ENCODE measurements around the gene EML1.
A peak's percentile ranks its signal among the peaks of the same experiment; 100 is the strongest.

EML1 gene, protein sequence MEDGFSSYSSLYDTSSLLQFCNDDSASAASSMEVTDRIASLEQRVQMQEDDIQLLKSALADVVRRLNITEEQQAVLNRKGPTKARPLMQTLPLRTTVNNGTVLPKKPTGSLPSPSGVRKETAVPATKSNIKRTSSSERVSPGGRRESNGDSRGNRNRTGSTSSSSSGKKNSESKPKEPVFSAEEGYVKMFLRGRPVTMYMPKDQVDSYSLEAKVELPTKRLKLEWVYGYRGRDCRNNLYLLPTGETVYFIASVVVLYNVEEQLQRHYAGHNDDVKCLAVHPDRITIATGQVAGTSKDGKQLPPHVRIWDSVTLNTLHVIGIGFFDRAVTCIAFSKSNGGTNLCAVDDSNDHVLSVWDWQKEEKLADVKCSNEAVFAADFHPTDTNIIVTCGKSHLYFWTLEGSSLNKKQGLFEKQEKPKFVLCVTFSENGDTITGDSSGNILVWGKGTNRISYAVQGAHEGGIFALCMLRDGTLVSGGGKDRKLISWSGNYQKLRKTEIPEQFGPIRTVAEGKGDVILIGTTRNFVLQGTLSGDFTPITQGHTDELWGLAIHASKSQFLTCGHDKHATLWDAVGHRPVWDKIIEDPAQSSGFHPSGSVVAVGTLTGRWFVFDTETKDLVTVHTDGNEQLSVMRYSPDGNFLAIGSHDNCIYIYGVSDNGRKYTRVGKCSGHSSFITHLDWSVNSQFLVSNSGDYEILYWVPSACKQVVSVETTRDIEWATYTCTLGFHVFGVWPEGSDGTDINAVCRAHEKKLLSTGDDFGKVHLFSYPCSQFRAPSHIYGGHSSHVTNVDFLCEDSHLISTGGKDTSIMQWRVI

DNA sequence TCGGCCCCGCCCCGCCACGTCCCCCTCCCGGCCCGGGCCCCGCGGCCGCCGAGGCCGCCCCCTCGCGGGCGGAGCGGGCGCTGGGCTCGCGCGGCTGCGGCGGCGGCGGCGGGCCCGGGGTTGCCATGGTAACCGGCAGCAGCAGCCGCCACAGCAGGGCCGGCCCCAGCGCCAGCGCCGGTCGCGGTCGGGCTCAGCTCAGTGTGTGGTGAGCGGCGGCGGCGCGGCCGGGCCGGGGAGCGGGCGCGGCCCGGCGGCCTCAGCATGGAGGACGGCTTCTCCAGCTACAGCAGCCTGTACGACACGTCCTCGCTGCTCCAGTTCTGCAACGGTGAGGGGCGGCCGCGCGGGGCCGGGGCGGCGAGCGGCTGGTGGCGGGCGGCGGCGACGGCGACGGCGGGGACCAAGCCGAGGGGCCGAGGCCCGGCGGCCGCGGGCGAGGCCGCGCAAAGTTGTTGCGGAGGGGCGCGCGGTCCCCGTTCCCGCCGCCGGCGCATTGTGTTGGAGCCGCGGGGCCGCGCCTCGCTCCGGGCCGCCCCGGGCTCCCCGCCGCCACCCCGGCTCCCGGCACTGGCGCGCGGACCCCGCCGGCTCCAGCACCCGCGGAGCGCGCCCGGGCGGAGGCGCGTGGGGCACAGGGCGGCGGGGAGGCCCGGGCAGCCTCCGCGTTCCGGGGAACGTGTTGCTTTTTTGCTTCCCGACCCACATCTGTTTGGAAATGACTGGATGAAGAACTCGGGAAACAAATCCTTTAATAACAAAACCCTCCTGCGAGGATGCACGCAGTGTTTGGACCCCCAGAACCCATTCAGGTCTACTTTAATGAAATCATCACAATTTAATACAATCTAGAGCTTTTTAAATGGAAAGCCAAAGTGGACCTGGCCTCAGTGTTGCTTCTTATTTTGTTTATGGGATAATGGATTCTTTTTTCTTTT is at the start of gene EML1:
Gene EML1 (plus strand): TSS at position 201 of the 938 bp plus-strand sequence. CDS start 64 bp downstream, at position 265.
- peak; percentile 26 for DNase-seq

DNA sequence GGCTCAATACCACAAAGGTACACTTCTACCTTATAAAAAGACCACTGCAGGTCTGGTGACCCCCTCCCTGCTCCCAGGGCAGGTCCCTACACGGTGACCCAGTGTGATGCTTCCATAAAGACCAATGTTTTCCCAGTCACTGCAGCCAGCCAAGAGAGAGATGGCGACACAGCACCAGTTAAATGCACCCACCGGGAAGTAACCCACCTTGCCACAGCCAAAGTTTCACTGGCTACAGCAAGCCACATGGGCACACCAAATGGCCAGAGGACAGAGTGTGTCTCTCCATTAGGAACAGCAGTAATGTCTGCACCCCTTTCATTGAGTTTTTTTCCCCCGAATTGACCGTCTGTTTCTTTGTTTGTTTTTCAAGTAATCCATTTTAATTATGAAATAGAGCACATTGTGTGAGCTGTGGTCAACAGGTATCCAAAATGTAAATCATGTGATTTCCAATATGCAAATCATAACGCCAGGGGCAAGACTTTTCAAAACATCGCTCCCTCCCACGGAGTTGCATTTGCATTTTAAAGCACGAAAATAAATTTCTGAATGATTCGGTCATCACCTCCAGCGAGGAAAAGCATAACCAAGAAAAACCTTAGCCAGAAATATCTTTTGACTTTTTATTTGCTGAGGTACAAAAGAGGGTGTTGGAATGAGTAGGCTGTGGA is 48.9 kb upstream of the EML1 start:
- DNase-seq = no peak

DNA sequence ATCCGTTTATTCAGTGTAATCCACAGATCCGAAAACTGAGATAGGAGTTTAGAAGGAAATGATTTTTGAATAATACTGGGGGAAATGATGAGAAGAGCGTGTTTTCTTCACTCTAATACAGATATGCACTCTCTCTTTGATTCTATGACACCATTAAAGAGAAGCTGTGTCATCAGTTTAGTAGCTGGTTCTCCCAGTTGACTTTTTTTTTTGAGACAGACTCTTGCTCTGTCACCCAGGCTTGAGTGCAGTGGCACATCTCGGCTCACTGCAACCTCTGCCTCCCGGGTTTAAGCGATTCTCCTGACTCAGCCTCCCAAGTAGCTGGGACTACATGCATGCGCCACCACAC is 48.4 kb upstream of the EML1 start:
- no peak for DNase-seq

DNA sequence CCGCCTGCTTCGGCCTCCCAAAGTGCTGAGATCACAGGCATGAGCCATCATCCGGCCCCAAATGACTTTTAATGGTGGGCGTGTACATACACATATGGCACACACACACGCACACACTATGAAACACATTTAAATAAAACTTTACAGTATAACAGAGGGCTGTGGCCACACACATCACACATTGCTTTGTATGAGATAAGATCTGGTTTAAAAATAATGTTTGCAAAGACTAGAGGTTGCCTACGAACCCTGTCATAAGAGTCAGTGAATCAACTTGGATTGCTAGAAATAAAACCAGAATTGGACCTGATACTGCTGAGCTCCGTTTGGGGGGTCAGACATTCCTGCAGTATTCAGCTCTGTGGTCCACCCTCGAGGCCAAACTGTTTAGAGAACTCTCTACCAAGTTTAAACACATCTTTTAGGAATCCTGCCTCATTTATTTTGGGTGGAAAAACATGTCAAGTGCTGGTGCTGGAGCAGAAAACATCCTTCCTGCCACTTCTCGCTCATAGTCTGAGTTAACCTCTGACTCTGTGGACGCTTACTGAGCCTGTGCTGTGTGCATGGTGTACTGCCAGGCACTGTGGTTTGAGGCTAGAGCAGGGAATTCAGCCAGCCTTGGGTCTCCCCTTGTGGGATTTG is 47.8 kb upstream of the EML1 start:
- DNase-seq = no peak

DNA sequence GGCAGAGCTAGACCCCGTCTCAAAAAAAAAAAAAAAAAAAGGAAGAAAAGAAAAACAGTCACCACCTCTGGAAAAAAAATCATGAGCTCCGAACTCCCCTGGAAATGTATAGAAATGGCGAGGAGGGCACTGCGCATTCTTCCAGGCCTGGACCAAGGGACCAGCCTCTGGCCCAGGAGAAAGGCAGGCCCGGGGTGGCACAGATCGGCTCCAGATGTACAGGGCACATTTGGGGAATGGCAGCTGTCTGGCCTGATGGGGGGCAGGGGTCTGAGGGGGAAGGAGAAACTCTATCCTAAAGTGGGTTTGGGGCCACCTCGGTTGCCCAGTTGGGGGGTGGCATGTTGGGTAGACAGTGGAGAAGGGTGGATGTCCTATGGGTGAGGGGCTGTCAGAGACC is 46.0 kb upstream of the EML1 start:
- DNase-seq = no peak

DNA sequence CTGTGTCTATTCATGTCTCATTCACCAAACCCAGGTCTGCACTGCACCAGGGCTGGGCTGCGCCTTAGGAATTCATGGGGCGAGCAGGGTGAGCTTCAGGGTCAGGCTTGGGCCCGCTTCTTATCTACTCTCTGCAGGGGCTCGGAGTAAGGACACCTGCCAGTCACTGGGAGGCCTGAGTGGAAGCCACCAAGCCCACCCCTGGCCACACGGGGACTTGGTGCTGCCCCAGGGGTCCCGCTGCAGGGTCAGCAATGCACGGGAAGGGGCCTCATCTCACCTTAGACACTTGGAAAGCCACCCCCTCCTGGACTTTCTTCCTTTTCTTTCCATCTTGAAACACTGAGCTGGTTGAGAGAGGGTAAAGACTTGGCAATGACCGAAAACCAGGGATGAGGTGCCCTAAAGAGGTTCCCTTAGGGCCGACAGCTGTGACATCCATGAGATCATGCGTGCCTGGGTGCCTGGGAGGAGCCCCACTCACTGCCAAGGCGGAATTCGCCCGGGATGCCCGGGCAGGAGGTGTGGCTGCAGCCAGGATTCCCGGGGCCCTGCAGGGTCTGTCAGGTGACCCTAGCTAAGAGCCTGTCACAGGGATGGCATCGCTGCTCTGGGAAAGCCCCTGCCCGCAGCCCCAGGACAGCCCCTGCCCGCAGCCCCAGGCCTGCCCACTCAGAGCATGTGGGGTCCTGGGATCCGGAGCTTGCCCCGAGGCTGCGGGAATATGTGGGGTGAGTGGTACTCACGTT is 45.5 kb upstream of the EML1 start:
- DNase-seq = no peak

DNA sequence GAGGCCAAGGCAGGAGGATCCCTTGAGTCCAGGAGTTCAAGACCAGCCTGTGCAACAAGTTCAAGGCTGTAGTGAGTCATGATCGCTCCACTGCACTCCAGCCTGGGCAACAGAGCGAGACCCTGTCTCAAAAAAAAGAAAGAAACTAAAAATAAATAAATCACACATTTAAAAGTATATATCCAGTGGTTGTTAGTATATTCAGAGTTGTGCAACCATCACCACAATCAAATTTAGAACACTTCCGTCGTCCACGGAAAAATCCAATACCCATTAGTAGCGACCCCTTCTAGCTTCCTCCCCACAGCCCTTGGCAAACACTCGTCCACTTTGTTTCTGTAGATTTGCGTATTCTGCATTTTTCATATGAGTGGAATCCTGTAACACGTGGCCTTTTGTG is 44.7 kb upstream of the EML1 start:
- no peak for DNase-seq

DNA sequence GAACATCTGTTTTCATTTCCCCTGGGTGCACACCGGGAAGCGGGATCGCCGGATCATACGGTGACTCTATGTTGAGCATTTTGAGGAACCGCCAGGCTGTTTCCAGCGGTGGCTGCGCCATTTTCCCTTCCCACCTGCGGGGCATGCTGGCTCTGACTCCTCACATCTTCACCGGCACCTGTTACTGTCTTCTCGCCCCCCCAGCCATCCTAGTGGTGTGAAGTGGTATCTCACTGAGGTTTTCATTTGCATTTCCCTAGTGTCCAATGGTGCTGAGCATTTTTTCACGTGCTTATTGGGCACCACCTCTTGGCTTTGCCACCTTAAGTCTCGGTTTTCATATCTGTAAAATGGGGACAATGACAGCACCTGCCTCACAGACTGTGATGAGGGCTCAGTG is 44.1 kb upstream of the EML1 start:
- no peak for DNase-seq

DNA sequence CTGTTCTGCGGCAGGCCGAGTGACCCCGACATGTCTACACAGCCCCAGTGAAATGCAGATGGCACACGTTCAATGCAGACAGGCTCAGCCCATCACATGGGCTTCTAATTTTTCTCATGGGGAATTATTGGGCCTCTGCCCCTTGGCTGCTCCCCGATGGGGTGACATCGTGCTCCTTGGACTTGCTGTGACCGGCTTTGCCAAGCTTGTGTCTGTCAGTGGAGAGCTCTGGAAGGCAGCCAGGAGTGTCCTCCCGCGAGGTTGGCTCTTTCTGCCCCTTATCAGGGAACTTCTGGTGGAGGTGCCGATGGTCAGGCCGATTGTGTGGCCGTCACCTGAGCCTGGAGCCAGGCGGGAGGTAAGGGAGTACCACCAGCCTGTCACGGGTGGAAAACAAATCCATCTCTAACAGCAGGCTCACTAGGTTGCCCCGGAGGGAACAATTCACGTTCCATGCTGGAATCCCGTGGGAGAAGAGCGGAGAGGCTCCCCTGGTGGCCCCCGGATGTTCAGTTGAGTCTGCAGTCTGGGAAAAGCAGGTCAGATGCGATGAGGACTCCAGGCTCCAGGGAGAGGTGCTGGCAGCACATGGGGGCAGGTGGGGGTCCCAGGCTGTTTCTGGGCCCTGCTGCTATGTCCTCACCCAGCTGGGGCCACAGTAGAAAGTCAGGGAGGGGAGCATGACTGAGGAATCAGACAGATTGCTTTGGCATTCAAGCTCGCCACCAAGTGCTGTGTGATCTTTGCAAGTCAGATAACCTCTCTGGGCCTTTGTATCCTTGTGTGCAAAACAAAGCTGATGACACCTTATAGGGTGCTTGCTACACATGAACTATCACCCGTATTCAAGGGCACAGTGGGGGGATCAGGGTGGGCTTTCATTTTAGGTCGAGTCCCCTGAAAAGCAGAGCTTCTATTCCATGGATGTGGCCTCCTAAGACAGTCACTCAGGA is 43.2 kb upstream of the EML1 start:
- DNase-seq = no peak

DNA sequence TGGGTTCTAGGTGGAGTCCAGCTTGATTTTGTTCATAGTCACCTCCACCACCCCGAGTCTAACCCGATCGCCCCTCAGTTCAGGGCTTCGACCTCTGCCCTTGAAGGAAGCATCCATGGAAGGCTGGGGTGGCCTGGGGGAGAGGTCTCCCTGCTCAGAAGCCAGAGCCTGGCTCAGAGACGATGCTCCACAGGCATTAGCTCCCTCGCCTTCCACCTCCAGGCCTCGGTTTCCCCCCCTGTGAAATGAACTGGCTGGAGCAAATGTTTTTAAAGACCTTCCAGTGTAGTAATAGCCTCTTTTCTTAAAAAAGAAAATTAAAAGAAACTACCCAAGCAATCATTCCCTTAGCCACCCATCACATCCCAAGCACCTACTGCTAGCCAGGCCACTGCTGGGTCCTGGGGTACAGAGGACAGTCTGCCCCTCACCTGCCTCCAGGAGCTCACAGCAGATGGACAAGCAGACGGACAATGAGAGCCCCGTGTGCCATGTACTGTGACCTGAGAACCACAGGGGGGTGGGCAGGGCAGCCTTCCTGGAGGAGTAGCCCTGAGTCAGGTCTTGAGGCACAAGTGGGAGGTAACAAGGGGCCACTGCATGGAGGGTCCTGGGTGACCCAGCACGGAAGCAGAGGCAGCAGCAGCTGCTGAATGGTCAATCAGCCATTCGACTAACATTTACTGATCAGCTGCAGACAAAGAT is 42.3 kb upstream of the EML1 start:
- no peak for DNase-seq

DNA sequence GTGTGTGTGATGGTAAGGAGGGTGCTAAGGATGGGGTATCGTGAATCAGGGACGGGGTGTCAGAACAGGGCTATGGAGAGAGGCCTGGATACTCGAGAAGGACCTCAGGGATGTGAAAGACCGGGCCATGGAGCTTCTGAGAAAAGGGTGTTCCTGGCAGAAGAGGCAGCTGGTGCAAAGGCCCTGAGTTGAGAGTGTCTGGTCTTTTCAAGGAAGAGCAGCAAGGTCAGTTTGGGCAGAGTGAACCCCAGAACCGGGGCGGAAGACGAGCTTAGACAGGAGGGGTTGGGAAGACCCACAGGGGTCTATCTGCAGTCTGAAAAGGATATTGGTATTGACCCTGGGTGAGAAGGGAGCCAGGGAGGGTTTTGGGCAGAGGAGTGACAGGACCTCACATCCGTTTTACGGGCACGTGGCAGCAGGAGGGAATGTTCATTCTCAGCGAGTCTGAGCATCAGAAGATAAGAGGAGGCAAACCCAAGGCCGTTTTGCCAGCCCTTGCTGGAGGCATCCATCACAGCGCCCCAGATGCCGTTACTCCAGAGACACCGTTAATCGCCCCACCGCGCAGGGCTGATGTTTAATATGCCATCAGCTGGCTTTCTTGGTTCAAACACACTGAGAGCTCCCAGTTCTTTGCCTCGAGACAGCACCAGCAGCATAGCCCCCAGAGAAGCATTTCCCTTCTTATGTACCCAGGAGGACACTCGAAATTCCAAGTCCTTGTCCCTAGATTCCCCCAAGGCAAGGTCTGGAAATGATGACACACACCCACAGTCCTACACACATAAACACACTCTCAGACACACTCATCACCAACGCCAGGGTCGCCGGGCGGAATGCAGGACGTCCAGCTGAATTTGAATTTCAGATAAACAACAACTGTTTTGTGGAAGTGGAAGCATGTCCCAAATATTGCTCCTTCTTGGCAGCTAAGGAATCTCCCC is 41.4 kb upstream of the EML1 start:
- no peak for DNase-seq

DNA sequence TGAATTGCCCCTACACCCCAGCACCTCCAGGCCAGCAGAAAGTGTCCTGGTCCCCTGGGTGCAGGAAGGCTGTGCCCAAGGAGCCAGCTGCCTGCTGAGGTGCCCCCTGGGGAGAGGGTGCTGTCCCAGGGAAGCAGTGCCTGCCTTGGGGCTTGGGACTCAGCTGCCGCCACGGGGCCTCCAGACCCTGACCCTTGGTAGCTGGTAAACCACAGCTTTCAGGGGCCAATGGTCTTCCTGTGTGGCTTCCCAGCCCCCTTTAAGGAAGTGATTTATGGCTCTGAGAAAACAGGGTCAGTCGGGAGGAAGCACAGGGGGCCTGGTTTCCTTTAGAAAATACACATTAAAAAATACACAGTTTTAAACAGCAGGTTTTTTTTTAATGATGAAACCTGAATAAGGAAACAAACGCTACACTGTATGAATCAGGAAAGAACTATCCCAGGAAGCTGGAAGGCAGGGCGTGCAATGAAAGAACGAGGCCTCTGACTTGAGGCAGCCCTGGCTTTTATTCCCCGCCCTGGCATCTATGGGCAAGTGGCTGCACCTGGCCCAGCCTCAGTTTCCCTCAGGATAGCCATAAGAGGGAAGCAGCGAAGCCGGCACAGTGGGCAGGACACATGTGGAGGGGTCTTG is 40.6 kb upstream of the EML1 start:
- no peak for DNase-seq

DNA sequence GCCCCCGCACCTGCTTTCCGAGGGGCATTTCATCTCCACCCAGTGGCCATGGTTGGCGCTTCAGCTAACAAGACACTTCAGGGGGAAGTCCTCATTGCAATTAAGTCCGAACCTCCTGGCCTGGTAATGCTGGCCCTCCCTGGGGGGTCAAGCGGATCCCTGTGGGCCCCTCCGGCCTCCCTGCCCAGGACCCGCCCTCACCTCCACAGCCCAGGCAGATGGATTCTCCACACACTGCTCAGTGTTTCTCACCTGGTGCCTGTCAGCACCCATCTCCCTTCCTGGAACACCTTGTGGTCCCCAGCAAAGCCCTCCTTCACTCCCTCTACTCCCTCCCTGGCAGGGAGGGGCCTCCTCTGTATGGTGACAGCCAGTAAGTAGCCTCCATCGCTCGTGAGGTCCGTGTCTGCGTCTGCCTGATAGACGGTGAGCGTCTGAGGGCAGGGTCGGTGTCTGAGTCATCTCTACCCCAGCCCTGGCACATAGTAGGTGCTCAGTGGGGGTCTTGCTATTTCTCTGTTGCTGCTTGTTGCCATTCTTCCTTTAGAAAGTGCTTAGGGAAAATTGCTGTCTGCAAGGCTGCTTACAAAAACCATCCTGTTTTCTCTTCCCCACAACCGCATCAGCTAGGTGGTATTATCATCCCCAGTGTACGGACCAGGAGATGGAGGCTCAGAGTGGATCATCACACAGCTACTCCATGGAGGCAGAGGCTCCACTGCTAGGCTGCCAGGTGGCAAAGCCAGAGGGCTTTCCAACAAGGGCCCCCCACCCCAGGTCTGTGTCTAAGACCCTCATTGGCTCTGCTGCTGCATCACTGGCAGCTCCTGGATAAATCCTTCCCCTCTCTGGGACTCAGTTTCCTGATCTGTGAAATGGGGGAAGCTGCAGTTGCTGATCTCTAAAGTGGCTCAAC is 39.7 kb upstream of the EML1 start:
- no peak for DNase-seq

DNA sequence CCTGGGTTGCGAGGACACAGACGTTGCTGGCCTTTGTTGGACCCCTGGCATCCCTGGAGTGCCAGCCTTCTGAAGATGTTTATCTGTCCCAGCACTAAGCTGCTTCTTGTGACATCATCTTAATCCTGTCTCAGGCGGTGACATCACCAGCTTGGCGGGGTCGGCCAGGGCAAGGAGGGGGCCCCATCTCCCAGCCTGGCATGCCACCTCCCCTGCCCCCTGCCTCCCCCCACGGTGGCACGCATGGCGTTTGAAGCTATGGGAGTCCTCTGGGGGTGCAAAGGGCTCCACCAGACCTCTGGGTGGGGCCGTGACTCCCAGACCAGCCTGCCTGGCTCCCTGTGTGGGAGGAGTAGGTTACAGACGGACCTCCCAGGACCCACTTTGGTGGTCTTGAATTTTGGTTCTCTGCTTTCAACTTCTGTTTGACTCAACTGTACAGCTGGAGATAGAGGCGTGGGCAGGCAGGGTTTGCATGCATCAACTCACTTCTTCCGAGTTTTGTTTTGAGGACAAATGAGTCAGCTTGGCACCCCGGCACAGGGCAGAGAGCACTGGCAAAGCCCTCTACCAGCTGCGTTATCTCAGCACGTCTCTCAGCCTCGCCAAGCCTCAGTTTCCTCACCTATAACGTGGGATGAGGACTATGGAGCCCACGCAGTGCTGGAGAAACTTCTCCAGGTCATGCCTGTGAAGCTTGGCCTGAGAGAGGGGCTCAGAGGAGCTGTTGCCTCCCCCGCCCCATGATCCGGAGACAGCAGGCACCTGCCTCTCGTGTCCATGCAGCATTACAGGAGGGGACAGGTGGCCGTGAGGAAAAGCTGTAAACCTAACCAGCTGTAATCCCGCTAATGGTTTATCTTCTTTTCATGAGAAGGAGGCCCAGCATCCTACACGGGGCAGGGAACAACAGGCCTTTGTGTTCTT is 38.8 kb upstream of the EML1 start:
- no peak for DNase-seq

DNA sequence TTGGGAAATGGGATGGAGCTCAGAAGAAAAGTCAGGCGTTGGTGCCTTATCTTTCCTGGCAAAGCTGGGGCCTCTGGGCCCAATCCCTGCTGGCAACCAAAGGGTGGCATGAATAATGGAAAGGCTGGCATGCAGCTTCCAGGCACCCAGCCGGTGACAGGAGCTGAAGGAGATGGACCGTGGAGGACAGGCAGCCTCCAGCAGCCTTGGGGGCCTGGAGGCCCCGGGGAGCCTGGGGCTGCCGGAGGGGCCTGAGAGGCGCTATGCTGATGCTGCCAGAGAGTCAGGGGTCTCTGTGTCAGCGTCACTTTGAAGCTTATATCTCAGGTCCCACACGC is 38.2 kb upstream of the EML1 start:
- no peak for DNase-seq

Data from NCI-H1417 treated with DMSO at 0.1 percent for 48 hours (cell line).